ENCODE data around the gene NXT2. TPM values are rescaled to one million over a fixed set of nuclear protein-coding genes. Genes with fewer than 3 reads are reported as not detected.
"Not testable (repeated sequence)": the region's sequence is repeated elsewhere in the genome, so short reads cannot be mapped to it uniquely, and the experiment has no call there.

Gene NXT2
- total RNA-seq, 4 donors from 2014 or later: 5.4 to 11.2 (median 7.3) TPM

DNA sequence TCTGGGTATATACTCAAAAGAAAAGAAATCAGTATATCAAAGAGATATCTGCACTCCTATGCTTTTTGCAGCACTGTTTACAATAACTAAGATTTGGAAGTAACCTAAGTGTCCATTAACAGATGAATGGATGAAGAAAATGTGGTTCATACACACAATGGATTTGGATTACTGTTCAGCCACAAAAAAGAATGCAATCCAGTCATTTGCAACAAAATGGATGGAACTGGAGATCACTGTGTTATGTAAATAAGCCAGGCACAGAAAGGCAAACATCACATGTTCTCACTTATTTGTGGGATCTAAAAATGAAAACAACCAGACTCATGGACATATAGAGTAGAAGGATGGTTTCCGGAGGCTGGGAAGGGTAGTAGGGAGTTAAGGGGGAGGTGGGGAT is 17.6 kb upstream of the NXT2 start:
- TF ChIP-seq, protein P1, sequence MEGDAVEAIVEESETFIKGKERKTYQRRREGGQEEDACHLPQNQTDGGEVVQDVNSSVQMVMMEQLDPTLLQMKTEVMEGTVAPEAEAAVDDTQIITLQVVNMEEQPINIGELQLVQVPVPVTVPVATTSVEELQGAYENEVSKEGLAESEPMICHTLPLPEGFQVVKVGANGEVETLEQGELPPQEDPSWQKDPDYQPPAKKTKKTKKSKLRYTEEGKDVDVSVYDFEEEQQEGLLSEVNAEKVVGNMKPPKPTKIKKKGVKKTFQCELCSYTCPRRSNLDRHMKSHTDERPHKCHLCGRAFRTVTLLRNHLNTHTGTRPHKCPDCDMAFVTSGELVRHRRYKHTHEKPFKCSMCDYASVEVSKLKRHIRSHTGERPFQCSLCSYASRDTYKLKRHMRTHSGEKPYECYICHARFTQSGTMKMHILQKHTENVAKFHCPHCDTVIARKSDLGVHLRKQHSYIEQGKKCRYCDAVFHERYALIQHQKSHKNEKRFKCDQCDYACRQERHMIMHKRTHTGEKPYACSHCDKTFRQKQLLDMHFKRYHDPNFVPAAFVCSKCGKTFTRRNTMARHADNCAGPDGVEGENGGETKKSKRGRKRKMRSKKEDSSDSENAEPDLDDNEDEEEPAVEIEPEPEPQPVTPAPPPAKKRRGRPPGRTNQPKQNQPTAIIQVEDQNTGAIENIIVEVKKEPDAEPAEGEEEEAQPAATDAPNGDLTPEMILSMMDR (IDR thresholded peaks at IDR 0.05): no peak
- DNase-seq (ENCODE audit: low spot score) (no peak), ATAC-seq (ENCODE audit: low FRiP score) (no peak)

DNA sequence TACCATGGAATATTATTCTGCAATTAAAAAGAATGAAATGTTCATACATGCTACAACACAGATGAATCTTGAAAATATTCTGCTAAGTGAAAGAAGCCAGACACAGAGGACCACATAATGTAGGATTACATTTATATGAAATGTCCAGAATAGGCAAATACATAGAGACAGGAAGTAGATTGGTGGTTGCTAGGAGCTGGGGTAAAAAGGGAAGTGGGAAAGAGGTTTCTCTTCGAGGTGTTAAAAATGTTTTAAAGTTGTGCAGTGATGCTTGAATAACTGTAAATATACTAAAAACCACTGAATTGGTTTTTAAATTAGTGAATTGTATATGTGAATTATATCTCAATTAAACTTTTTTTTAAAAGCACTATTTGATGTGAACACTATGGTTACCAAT is 3.6 kb upstream of the NXT2 start:
- TF ChIP-seq, protein P1 (IDR thresholded peaks at IDR 0.05): no peak
- ATAC-seq (ENCODE audit: low FRiP score): no peak

DNA sequence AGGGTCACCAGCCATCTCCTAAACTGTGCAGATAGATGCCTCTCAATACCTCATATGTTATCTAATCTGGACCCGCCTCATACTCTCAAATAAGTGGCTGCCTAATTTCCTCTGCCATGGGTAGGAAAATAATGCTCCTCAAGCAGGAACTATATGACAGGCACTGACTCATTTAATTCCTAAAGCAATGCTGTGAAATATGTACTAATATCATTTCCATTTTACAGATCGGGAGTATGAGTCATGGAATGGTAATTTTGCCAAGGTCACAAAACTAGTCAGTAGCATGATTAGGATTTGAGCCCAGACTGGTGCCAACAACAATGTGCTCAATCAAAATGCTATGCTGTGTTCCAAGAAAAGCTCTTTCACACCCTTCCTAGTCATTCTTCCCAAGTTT is 3.0 kb upstream of the NXT2 start:
- no peak for ATAC-seq (ENCODE audit: low FRiP score)
- DNase-seq (ENCODE audit: low spot score): no peak
- TF ChIP-seq, protein P1 (IDR thresholded peaks at IDR 0.05): no peak

More for the DNA sequence above, 3.6 kb upstream of the NXT2 start:
- DNase-seq (ENCODE audit: low spot score): no peak

DNA sequence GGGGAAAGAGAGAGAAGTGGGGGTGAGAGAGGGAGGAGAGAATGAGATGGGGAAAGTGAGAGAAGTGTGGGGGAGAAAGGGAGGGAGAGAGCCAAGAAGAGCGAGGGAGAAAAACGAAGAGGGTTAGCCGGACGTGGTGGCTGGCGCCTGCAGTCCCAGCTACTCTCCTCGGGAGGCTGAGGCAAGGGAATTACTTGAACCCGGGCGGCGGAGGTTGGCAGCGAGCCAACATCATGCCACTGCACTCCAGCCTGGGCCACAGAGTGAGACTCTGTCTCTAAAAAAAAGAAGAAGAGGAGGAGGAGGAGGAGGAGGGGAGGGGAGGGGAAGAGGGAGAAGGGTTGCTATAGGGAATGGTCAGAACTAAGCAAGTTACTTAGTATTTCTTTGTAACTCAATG is 1.7 kb upstream of the NXT2 start:
- DNase-seq (ENCODE audit: low spot score): no peak
- ATAC-seq (ENCODE audit: low FRiP score): no peak
- TF ChIP-seq, protein P1 (IDR thresholded peaks at IDR 0.05): no peak

DNA sequence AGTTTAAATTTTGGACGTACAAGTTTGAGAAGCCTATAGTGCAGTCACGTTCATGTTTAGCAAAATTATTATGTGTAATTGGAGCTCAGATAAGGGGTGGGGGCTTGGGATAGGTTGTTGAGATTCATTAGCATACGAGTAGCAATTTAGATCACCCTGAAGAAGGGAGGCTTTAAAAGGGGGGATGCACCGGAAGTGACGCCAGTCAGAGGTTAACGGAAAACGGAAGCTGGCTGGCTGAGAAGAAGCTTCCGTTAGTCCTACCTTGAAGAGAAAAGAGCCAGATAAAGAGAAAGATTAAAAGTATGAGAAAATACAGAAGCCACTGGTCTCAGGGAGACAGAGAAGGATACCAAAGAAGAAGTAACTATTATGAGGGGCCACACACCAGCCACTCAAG is 1.1 kb upstream of the NXT2 start:
- TF ChIP-seq, protein P1 (IDR thresholded peaks at IDR 0.05): no peak
- DNase-seq (ENCODE audit: low spot score): no peak
- ATAC-seq (ENCODE audit: low FRiP score): no peak

DNA sequence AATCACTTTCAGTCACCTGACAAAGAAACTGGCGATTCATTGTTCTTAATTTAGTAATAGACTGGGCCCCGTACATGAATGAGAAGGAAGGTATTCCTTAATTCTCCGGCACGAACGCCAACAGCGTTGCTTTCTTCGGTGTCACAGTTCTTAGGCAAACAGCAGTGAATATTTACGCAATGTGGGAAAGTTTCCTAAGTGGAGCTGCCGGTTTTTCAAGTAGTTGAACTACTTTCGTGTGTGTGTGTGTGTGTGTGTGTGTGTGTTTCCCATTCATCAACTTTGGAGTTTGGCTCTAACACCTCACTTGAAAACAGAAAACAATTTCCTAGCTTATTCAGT is 651 bp downstream of the NXT2 start:
- DNase-seq (ENCODE audit: low spot score) (no peak), ATAC-seq (ENCODE audit: low FRiP score) (peak; percentile 80)
- TF ChIP-seq, protein P1 (IDR thresholded peaks at IDR 0.05): no peak

DNA sequence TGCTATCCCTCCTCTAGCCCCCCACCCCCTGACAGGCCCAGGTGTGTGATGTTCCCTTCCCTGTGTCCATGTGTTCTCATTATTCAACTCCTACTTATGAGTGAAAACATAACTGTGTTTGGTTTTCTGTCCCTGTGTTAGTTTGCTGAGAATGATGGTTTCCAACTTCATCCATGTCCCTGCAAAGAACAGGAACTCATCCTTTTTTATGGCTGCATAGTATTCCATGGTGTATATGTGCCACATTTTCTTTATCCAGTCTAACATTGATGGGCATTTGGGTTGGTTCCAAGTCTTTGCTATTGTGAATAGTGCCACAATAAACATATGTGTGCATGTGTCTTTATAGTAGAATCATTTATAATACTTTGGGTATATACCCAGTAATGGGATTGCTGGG is 2.4 kb downstream of the NXT2 start:
- DNase-seq (ENCODE audit: low spot score); ATAC-seq (ENCODE audit: low FRiP score): not testable (repeated sequence)

DNA sequence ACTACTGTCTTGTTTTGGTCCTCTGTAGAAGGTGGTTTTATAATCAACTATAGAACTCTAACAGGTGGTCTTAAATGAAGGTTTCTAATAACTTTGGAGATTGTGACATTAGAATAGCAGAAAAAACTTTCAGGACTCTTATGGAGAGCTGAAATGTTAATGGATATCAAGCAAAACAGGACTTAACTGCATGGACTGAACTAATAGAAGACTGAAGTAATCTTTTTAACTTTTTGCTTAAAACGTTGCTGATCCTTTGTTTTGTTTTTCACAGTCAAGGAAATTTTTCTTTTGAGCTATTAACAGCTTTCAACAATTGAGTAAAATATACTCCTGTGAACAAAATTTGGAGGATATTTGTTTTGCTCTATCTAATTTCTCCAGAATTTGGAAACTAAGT is 17.2 kb downstream of the NXT2 start:
- no peak for ATAC-seq (ENCODE audit: low FRiP score)
- no peak for DNase-seq (ENCODE audit: low spot score)
- TF ChIP-seq, protein P1 (IDR thresholded peaks at IDR 0.05): no peak

DNA sequence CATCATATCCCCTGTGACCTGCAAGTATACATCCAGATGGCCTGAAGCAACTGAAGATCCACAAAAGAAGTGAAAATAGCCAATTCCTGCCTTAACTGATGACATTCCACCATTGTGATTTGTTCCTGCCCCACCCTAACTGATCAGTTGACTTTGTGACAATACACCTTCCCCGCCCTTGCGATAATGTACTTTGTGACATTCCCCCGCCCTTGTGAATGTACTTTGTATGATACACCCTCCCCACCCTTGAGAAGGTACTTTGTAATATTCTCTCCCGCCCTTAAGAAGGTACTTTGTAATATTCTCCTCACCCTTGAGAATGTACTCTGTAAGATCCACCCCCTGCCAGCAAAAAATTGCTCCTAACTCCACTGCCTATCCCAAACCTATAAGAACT is 39.4 kb downstream of the NXT2 start:
- DNase-seq (ENCODE audit: low spot score); ATAC-seq (ENCODE audit: low FRiP score): not testable (repeated sequence)
